HG03457 (cell line): ENCODE results near the gene HNRNPUL1.
"Not testable (repeated sequence)": the region's sequence is repeated elsewhere in the genome, so short reads cannot be mapped to it uniquely, and the experiment has no call there.

Experiments used
- ATAC-seq: cut with Tn5 transposase; IDR thresholded peaks from one replicate; pipeline ENCODE4 v1.9.1; 2021; ENCODE audit warnings: moderate number of reproducible peaks; ENCODE audit not compliant: unreplicated experiment

Gene HNRNPUL1

GRCh38 chr19:41324231-41324702, 60.1 kb downstream of the HNRNPUL1 start:
- ATAC-seq: no peak

- ATAC-seq: no peak
Observed at GRCh38 chr19:41324921-41325639, 60.9 kb downstream of the HNRNPUL1 start.

DNA sequence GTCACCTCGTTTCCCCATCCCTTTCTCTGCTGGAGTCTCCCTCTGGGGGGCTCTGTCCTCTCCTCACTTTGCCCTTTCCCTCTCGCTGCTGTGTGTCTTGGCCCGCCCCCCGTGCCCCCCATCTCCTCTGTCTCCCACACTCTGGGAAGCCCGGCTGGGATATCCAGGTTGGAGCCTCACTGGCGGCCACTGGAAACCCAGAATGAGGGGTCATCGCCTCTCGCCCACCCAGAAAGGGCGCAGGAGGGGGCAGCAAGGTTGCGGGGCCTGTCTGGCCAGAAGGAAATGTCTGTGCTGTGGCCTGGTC, 61.4 kb downstream of the HNRNPUL1 start:
- no peak for ATAC-seq

DNA sequence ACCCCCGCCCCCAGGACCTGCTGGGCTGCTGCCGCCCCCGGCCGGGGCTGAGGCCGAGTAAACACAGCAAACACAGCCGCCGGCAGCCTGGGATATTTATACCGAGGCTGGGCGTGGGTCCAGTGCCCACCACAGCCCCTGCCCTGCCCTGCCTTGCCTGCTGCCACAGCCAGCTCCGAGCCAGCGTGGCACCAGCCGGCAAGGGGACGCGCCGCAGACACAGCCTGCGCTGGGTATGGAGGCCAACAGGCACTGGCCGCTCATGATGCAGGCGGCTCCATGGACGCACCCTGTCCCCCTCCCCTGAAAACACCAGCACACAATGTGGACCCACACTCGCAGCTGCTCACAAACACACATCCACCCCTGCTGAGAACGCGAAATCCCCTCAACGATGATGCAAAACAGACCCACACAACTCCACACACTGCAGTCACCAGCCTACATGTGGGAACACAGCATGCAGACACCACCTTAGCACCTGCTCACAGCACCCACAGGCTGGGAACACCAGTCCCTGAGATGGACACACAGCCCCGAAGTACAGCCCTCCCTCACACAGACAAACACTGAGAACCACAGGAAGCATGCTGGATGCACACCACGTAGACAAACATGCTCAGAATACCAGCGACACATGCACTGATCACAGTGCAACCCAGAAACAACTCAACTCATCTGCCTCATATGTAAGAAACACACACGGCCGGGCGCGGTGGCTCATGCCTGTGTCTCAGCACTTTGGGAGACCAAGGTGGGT, 62.0 kb downstream of the HNRNPUL1 start:
- no peak for ATAC-seq

DNA sequence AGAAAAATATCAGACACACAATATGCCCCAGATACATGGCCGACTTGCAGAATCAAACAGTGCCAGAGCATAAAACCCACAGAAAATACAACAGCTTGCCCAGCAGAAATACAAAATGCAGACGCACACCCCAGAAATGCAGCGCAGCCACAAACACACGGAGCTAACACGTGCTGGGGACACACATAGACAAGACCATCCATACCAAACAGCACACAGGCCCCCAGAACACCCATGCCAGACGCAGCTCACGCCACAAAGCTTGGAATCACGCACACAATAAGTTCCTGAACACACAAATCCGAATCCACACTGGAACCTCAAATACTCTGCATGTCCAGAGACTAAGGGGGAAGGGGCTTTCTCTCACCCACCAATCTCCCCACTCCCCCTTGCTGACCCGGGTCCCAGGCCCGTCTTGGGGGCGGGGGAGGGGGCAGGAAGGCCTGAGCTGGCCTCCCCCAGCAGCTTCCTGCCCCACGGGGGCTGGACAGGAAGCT, 63.0 kb downstream of the HNRNPUL1 start:
- ATAC-seq: no peak

DNA sequence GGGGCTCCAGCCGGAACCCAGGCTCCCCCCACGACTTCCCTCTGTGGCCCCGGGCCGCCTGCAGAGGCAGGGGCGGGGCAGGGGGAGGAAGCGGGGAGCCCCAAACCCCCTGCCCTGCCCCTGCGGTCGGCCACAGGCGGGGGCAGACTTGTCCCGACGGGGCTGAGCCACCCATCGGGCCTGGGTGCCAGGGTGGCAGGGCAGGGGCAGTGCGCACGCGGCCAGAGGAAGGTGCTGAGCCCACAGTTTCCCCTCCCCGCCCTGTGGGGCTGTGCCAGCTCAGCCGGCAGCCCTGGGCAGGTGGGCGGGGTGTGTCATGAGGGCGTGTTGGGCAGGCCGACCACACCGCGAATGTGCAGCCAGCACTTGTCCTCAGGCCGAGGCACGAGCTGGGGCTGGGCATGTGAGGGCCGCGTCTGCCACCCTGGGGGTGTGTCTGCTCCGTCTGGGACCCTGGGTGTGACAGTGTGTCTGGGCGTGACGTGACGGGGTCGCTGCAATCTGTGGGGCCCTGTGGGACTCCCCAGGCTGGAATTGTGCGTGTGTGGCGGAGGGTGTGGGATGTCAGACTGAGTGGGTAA, 63.5 kb downstream of the HNRNPUL1 start:
- peak; percentile 34 for ATAC-seq

GRCh38 chr19:41328157-41328841, 64.1 kb downstream of the HNRNPUL1 start:
- peak; percentile 4 for ATAC-seq

DNA sequence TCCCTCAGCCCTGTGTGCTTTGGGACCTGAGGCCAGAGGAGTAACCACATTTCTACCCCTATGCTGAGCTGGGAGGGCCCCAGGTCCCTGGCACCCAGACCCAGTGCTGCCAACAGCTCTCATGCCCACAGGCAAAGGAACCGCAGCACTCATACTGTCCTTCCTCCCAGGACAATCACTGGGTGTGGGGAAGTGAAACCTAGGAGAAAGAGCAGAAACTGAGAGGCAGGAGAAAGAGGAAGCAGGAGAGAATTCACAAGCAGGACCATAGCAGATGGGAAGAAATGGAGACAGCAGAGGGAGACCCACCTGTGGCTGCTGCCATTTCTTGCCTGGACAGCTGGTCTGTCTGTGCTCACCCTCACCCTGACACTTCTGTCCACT, 64.7 kb downstream of the HNRNPUL1 start:
- no peak for ATAC-seq

DNA sequence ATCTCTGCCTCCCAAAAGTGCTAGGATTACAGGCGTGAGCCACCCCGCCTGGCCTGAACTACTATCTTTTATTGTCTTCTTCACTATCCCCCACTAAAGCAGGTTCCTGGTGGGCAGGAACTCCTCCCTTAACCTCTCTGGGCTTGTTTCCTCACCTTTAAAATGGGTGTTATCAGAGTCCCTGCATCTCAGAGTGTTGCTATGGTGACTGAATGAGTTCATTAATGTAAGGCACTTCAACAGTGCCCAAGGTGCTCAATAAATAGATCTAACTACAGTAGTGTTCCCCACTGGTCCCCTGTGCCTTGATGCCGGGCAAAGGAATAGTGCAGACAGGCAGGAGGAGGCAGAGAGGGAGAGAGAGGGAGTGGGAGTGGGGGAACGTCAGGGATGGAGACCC, 66.3 kb downstream of the HNRNPUL1 start:
- no peak for ATAC-seq

DNA sequence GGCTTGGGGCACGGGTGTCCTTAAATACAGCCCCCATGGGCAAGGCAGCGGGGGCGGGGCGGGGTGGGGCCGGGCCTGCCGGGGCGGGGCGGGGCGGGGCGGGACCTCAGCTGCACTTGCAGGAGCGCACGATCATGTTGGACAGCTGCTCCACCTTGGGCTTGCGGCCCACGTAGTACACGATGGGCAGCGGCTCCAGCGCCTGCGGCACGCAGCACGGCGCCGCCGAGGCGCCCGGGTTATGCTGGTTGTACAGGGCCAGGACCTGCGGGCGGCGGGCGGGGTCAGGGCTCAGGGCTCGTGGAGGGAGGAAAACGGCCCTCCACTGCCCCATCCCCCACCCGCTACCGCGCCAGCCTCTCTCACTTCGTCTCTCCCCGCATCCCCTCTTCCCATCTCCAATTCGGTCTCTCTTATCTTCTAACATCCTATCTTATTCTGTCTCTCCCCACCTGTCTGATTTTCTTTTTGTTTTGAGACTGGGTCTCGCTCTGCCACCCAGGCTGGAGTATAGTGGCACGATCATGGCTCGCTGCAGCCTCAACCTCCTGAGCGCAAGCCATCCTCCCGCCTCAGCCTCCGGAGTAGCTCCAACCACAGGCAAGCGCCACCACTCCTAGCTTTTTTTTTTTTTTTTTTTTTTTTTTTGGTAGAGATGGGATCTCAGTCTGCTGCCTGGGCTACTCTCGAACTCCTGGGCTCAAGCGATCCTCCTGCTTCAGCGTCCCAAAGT, 66.9 kb downstream of the HNRNPUL1 start:
- ATAC-seq: no peak

GRCh38 chr19:41332000-41332399, 67.8 kb downstream of the HNRNPUL1 start:
- no peak for ATAC-seq

GRCh38 chr19:41332468-41332867, 68.3 kb downstream of the HNRNPUL1 start:
- ATAC-seq: no peak

DNA sequence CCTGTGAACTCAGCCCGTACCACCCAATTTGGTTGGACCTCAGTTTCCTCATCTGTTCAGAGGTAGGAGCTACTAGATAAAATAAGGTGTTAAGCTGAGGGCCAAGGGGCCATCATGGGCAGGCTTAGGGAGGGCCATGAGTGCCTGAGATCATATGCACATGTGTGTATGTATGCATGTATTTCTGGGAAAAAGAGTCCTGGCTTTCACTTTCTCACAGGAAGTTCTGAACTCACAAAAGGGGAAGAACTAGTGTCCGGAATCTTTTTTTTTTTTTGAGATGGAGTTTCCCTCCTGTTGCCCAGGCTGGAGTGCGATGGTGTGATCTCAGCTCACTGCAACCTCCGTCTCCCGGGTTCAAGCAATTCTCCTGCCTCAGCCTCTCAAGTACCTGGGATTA, 70.6 kb downstream of the HNRNPUL1 start:
- ATAC-seq: no peak

DNA sequence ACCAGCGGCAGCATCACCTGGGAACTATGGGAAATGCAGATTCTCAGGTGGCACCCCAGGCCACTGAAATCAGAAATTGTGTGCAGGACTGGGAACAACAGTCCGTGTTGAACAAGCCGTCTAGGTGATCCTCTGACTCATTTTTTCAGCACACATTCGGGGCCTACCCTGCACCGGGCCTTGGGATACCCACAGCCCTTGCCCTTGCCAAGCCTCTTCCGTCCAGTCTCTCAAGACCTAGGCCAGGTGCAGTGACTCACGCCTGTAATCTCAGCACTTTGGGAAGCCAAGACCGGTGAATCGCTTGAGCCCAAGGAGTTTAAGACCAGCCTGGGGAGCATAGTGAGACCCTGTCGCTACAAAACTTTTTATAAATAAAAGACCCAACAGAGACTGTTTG, 71.3 kb downstream of the HNRNPUL1 start:
- no peak for ATAC-seq

DNA sequence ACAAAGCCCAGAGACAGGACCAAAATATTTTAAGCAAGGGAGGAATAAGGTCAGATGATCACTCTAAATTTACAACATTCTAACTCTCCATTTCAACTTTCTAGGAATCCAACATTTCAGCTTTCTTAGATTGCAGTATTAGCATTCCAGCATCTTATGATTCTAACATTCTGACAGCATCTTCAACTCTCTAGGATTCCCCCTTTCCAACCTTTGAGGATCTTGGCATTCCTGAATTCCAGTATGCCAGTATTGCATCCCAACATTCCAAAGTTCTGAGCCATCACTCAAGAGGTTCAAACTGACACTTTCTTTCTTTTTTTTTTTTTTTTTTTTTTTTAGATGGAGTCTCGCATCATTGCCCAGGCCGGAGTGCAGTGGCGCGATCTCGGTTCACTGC, 75.8 kb downstream of the HNRNPUL1 start:
- no peak for ATAC-seq

GRCh38 chr19:41341669-41342490, 77.7 kb downstream of the HNRNPUL1 start:
- ATAC-seq: no peak

DNA sequence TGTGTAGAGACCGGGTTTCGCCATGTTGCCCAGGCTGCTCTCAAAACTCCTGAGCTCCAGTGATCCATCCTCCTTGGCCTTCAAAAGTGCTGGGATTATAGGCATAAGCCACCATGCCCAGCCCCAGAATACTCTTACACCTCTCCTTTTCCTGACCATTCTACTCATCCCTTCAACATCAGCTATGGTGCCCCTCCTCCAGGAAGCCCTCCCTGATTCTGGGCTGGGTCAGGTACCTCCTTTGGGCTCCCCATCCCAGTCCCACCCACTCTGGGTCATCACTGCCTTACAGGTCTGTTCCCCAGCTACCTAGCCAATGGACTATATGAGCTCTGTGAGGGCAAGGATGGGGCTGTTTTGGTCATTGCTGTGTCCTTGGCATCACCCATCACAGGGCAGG, 80.0 kb downstream of the HNRNPUL1 start:
- no peak for ATAC-seq

GRCh38 chr19:41346916-41347315, 82.7 kb downstream of the HNRNPUL1 start:
- not testable (repeated sequence) for ATAC-seq

DNA sequence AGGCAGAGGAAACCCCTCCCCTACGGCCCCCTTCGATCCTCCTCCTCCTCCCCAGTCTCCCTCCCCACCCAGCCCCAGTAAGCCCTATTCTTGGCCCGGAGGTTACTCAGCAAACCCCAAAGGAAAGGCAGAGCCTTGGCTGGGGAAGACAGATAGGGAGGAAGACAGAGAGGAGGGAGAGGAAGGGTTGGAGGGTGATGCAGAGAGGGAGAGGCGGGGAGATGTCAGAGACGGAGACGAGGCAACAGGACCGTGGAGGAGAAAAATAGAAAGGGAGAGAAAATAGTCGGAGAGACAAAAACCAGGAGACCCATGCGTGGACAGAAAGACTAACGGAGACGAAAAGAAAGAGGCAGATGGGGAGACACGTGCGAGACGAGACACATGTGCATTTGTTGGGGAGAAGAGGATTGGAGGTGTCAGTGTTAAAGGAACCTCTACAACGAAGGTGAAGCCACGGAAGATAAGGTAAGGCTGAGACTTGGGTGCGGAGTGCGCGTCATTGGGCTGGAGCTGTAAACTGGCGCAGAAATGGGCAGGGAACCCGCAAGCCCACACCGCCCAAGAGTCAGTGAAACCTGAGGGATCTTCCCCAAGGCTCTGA, 86.7 kb downstream of the HNRNPUL1 start:
- ATAC-seq: no peak
